ENCODE results near the gene ZNRF4. TPM values are rescaled to one million over a fixed set of nuclear protein-coding genes. Genes with fewer than 3 reads are reported as not detected.

The ZNRF4 gene
- total RNA-seq, 1 donor: not detected

DNA sequence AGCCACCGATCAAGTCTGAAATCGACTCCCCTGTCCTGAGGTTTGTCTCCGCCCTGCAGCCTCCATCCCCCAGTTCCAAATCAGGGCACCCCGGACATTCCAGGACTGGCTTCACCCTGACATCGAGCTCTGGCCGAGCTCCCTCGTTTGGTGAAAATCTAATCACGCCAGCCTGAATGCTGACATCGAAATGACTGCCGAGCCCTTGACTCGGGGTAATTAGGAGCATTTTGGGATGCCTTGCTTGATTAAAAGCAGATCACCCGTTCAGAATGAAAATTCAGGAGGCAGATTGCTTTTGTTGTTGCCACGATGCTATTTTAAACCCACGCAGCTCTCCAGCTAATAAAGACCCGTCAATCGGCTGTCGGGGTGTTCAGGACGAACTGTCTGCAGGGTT is 34.3 kb downstream of the ZNRF4 start:
- H3K4me3 ChIP-seq (ENCODE audit: low read depth, low read length): no peak overlapping the region
- DNase-seq (ENCODE audit: low read depth): no peak
- TF ChIP-seq CTCF (IDR thresholded peaks at IDR 0.05; ENCODE audit: insufficient read depth, low read length): no peak

GRCh38 chr19:5491565-5491964 is 36.3 kb downstream of the ZNRF4 start:
- H3K4me3 ChIP-seq (ENCODE audit: low read depth, low read length): no peak overlapping the region
- no peak for TF ChIP-seq CTCF (IDR thresholded peaks at IDR 0.05; ENCODE audit: insufficient read depth, low read length)
- DNase-seq (ENCODE audit: low read depth): no peak

GRCh38 chr19:5492281-5492634 is 37.0 kb downstream of the ZNRF4 start:
- TF ChIP-seq CTCF (IDR thresholded peaks at IDR 0.05; ENCODE audit: insufficient read depth, low read length): no peak
- H3K4me3 ChIP-seq (ENCODE audit: low read depth, low read length): no peak overlapping the region
- no peak for DNase-seq (ENCODE audit: low read depth)

GRCh38 chr19:5492635-5493409 is 37.6 kb downstream of the ZNRF4 start:
- H3K4me3 ChIP-seq (ENCODE audit: low read depth, low read length): no peak overlapping the region
- no peak for TF ChIP-seq CTCF (IDR thresholded peaks at IDR 0.05; ENCODE audit: insufficient read depth, low read length)
- DNase-seq (ENCODE audit: low read depth): no peak

DNA sequence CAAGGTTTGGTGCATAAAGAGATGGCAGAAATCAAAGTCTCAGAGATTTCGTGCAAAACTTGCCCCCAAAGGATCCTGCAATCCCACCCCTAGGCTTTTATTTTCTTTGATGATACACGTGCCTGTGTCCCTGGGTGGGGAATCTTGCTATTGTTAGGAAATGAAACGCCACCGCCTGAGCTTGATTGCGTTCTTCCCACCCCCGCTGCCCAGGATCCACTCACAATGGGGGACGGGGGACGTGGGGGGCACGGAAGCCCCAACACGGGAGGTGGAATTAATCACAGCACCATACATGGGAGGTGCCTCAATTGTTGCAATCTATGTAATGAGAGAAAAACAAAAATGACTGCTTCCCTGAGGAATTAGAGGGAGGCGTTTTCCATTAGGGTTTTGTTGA is 39.6 kb downstream of the ZNRF4 start:
- TF ChIP-seq CTCF (IDR thresholded peaks at IDR 0.05; ENCODE audit: insufficient read depth, low read length): no peak
- no peak overlapping the region for H3K4me3 ChIP-seq (ENCODE audit: low read depth, low read length)
- DNase-seq (ENCODE audit: low read depth): no peak

DNA sequence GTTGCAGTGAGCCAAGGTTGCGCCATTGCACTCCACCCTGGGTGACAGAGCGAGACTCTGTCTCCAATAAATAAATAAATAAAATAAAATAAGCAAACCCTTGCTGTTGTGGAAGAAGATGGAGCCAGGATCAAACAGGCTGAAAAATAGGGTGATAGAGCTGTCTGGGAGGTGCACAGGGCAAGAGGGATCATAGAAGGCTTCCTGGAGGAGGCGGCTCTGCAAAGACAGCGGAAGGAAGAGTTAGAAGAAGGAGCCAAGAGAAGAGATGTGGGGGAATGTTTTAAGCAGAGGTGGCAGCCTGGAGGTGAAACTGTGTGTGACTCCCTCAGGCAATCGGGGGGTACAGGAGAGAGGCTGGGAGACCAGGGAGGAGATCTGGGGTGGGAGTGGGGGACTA is 40.6 kb downstream of the ZNRF4 start:
- TF ChIP-seq CTCF (IDR thresholded peaks at IDR 0.05; ENCODE audit: insufficient read depth, low read length): no peak
- no peak overlapping the region for H3K4me3 ChIP-seq (ENCODE audit: low read depth, low read length)
- no peak for DNase-seq (ENCODE audit: low read depth)

- no peak overlapping the region for H3K4me3 ChIP-seq (ENCODE audit: low read depth, low read length)
- no peak for TF ChIP-seq CTCF (IDR thresholded peaks at IDR 0.05; ENCODE audit: insufficient read depth, low read length)
- DNase-seq (ENCODE audit: low read depth): no peak
Measured at GRCh38 chr19:5497297-5497696, 42.1 kb downstream of the ZNRF4 start.
